ENCODE data around the gene ADGRA1.

DNA sequence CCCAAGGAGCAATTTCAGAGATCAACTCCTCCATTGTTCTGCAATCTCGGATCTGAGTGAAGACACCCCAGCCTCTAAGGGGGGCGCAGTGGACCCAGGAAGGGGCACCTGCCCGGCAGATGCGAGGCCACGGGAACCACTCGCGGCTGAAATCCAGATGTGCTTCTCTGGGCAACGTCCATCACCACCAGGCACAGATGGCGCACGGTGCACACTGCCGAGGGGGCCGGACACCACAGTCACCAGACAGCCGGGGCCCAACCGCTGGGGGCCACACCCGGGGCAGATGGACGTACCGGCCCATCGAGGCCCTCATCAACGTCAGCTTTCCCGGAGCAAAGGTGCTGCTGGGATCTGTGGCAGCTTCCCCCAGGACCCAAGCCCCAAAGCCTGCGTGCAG lies 16.9 kb upstream of the ADGRA1 start:
- TF ChIP-seq ESRRG (CRISPR knock-in tag; IDR thresholded peaks at IDR 0.05) (no peak), ZC3H10 (CRISPR knock-in tag; IDR thresholded peaks at IDR 0.05) (no peak), ZNF565 (CRISPR knock-in tag; conservative IDR thresholded peaks at IDR 0.05; ENCODE audit: low read depth) (no peak), RARB (CRISPR knock-in tag; IDR thresholded peaks at IDR 0.05) (no peak)
- TF ChIP-seq, protein P1, sequence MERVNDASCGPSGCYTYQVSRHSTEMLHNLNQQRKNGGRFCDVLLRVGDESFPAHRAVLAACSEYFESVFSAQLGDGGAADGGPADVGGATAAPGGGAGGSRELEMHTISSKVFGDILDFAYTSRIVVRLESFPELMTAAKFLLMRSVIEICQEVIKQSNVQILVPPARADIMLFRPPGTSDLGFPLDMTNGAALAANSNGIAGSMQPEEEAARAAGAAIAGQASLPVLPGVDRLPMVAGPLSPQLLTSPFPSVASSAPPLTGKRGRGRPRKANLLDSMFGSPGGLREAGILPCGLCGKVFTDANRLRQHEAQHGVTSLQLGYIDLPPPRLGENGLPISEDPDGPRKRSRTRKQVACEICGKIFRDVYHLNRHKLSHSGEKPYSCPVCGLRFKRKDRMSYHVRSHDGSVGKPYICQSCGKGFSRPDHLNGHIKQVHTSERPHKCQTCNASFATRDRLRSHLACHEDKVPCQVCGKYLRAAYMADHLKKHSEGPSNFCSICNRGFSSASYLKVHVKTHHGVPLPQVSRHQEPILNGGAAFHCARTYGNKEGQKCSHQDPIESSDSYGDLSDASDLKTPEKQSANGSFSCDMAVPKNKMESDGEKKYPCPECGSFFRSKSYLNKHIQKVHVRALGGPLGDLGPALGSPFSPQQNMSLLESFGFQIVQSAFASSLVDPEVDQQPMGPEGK (CRISPR knock-in tag; IDR thresholded peaks at IDR 0.05; ENCODE audit: borderline replicate concordance): no peak
- TF ChIP-seq, protein P2, sequence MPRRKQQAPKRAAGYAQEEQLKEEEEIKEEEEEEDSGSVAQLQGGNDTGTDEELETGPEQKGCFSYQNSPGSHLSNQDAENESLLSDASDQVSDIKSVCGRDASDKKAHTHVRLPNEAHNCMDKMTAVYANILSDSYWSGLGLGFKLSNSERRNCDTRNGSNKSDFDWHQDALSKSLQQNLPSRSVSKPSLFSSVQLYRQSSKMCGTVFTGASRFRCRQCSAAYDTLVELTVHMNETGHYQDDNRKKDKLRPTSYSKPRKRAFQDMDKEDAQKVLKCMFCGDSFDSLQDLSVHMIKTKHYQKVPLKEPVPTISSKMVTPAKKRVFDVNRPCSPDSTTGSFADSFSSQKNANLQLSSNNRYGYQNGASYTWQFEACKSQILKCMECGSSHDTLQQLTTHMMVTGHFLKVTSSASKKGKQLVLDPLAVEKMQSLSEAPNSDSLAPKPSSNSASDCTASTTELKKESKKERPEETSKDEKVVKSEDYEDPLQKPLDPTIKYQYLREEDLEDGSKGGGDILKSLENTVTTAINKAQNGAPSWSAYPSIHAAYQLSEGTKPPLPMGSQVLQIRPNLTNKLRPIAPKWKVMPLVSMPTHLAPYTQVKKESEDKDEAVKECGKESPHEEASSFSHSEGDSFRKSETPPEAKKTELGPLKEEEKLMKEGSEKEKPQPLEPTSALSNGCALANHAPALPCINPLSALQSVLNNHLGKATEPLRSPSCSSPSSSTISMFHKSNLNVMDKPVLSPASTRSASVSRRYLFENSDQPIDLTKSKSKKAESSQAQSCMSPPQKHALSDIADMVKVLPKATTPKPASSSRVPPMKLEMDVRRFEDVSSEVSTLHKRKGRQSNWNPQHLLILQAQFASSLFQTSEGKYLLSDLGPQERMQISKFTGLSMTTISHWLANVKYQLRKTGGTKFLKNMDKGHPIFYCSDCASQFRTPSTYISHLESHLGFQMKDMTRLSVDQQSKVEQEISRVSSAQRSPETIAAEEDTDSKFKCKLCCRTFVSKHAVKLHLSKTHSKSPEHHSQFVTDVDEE (CRISPR knock-in tag; IDR thresholded peaks at IDR 0.05): no peak
